Omental fat pad (tissue), 4 donors: Measurements from ENCODE around the gene HIF1A. TPM values are rescaled to one million over a fixed set of nuclear protein-coding genes. Genes with fewer than 3 reads are reported as not detected.
"Not testable (repeated sequence)": the region's sequence is repeated elsewhere in the genome, so short reads cannot be mapped to it uniquely, and the experiment has no call there.

Source experiments
- ATAC-seq: fragments of 150-250 bp; one replicate; pipeline ENCODE4 v1.9.1; 2016; ENCODE audit warnings: mild to moderate bottlenecking, moderate library complexity; ENCODE audit not compliant: low FRiP score
- DNase-seq: peaks from one replicate; pipeline ENCODE4 v3.0.0-alpha.2; 2019; ENCODE audit warnings: low spot score
- total RNA-seq, 4 donors: library from RNA; depleted of rRNA; stranded (reverse); fragments of >200 nt; gene quantifications; one replicate each; pipeline ENCODE4 v1.1.0, GENCODE V29; 2016
- TF ChIP-seq, protein P1 (sequence below), 3 donors: fragments of 450-650 bp; IDR thresholded peaks; one replicate each; pipeline ENCODE4 v1.5.1; 2016 to 2017; ENCODE audit warnings: antibody characterized with exemption in 3 of 3, mild to moderate bottlenecking in 3 of 3, moderate library complexity in 2 of 3

Gene HIF1A
- total RNA-seq, 4 donors from 2014 or later = 95.2 to 550 (median 159) TPM

DNA sequence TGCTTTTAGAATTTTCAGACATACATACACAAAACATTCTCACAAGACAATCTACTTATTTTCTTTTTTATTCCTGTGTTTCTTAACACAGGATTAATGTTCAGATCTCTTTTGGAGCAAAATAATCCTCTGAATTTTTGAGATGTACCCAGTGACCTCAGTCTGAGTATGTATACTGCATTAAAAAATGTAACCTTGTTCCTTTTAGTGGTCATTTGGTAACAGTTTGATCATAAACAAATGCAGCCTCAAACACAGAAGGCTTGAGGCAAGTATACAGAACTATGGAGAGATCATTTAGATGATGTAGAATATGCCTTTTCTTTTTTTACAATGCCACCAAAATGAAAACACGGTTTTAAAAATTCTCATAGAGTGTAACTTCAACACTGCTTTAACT is 9.7 kb downstream of the HIF1A start:
- no peak for ATAC-seq
- no peak for DNase-seq
- TF ChIP-seq, protein P1, sequence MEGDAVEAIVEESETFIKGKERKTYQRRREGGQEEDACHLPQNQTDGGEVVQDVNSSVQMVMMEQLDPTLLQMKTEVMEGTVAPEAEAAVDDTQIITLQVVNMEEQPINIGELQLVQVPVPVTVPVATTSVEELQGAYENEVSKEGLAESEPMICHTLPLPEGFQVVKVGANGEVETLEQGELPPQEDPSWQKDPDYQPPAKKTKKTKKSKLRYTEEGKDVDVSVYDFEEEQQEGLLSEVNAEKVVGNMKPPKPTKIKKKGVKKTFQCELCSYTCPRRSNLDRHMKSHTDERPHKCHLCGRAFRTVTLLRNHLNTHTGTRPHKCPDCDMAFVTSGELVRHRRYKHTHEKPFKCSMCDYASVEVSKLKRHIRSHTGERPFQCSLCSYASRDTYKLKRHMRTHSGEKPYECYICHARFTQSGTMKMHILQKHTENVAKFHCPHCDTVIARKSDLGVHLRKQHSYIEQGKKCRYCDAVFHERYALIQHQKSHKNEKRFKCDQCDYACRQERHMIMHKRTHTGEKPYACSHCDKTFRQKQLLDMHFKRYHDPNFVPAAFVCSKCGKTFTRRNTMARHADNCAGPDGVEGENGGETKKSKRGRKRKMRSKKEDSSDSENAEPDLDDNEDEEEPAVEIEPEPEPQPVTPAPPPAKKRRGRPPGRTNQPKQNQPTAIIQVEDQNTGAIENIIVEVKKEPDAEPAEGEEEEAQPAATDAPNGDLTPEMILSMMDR (IDR thresholded peaks at IDR 0.05) = no peak

DNA sequence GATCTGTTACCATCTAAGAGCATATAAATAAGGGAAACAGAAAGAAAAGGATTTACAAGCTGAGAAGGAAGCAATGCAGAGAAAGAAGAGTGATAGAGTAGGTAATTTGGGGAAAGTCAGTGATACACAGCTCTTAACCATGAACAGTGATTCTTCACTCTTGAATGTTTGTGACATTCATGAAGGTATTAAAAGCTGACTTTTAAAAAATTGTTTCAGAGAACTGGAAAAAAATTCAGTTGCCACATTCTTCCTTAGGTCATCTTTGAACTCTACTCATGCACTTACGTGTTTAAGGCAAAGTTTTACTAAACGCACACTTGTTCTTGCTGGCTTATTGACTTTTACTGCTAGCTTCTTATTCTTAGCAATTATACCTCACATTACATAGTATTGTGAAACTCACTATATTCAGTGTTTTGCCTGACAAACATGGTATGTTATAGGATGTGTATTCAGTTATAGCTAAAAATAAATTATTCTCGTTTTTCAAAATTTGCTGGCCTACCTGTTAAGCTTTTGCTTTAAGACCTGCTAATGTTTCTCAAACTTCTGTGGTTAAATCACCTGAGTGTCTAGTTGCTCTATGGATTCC is 10.9 kb downstream of the HIF1A start:
- no peak for ATAC-seq
- TF ChIP-seq, protein P1 (IDR thresholded peaks at IDR 0.05) = no peak
- no peak for DNase-seq

DNA sequence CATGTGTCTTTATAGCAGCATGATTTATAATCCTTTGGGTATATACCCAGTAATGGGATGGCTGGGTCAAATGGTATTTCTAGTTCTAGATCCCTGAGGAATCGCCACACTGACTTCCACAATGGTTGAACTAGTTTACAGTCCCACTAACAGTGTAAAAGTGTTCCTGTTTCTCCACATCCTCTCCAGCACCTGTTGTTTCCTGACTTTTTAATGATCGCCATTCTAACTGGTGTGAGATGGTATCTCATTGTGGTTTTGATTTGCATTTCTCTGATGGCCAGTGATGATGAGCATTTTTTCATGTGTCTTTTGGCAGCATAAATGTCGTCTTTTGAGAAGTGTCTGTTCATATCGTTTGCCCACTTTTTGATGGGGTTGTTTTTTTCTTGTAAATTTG is 12.5 kb downstream of the HIF1A start:
- DNase-seq, ATAC-seq: not testable (repeated sequence)

DNA sequence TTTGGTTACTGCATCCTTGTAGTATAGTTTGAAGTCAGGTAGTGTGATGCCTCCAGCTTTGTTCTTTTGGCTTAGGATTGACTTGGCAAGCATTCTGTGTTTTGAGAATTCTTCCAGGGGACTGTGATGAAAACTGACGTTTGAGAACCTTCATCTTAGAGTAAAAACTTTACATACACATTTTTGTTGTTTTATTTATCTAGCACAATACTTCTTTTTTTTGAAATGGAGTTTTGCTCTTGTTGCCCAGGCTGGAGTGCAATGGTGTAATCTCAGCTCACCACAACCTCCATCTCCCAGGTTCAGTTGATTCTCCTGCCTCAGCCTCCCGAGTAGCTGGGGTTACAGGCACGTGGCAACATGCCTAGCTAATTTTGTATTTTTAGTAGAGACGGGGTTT is 13.4 kb downstream of the HIF1A start:
- not testable (repeated sequence) for ATAC-seq, DNase-seq

DNA sequence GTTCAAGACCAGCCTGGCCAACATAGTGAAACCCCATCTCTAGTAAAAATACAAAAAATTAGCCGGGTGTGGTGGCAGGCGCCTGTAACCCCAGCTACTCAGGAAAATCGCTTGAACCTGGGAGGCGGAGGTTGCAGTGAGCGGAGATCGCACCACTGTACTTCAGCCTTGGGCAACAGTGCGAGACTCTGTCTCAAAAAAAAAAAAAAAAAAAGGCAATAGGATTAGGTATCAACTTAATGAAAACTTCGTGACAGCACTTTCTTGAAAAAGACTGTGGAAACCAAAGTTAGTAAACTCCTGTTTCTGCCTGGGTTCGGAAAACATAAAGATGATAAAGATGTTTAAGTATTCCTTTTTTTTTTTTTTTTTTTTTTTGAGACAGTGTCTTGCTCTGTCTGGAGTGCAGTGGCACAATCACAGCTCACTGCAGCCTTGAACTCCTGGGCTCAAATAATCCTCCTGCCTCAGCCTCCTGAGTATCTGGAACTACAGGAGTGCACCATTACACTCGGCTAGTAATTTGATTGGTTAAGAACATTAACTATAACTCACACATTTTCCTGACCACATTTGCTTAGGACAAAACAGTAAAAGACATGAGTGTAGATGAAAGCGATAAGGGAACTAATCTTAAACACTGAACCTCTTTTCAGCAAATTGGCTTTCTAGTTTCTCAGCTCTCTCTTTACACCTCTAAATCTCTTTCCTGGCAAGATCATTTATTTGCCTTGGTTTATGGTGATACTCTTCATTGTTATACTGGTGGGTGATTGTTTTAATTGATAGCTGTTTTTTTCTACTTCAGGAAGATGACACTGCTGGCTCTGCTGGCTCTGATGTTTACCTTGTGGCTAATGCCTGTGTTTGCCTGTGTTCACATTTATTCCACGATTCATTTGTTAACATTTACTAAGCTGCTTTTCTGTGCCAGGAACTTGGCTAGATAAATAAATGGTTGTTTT is 15.8 kb downstream of the HIF1A start:
- ATAC-seq = no peak
- TF ChIP-seq, protein P1 (IDR thresholded peaks at IDR 0.05) = no peak
- no peak for DNase-seq

DNA sequence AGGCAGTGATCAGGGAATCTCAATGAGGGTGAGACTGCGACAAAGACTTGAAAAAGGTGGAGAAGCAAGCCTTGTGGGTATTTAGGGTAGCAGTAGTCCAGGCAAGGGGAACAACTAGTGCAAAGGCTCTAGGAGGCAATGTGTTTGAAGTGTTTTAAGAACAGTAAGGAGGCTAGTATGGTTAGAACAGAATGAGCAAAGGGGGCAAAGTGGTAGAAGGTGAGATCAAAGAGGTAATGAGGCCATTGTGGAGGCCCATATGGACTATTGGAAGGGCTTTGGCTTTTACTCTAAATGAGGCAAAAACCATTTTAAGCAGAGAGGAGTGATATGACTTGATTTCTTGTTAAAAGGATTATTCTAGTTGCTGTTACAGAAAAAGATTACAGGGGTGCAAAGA is 16.8 kb downstream of the HIF1A start:
- TF ChIP-seq, protein P1 (IDR thresholded peaks at IDR 0.05) = no peak
- ATAC-seq (no peak), DNase-seq (no peak)

DNA sequence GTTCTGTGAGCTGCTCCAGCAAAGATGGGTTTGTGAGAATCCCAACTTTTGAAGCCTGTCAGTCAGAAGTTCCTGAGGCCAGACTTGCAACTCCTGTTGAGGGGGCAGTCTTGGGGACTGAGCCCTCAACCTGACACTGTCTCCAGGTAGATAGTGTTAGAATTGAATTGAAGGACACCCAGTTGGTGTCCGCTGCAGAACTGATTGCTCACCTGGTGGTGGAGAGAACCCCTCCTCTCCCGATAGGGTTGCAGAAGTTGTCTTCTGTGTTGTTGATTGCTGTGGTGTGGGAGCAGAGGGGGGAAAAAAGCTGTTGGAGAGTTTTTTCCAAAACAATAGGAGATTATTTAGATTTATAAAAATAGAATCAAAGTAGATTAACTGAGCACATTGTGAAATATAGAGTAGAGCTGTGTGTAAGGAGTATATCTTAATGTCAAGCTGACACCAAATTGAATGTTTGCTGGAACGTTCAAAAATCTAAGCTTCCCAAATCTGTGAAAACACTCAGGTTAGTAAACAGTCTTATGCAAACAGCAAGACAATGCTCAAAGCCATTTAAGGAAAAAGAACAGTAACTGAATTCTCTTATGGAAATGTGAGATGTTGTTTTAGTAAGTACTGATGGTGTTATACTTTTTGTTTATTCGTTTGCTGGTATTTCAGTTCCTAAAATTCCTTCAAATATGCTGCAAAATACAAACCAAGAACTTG is 18.6 kb downstream of the HIF1A start:
- TF ChIP-seq, protein P1 (IDR thresholded peaks at IDR 0.05) = no peak
- no peak for DNase-seq
- ATAC-seq = no peak
